ENCODE results near the gene GMPR2.

GMPR2 gene

GRCh38 chr14:24255438-24255837, 22.7 kb downstream of the GMPR2 start:
- Histone ChIP-seq H3K27me3 (ENCODE audit: insufficient read depth, low read length) (no peaks in the 10 kb centered on the region), H2AFZ (ENCODE audit: low read depth, low read length) (no peak overlapping the region), H3K4me1 (ENCODE audit: insufficient read depth, low read length) (no peaks in the 10 kb centered on the region), H3K9me3 (ENCODE audit: low read length) (no peaks in the 10 kb centered on the region), H3K36me3 (ENCODE audit: insufficient read depth, low read length) (no peaks in the 10 kb centered on the region), H3K4me3 (ENCODE audit: low read length) (no peak overlapping the region)

DNA sequence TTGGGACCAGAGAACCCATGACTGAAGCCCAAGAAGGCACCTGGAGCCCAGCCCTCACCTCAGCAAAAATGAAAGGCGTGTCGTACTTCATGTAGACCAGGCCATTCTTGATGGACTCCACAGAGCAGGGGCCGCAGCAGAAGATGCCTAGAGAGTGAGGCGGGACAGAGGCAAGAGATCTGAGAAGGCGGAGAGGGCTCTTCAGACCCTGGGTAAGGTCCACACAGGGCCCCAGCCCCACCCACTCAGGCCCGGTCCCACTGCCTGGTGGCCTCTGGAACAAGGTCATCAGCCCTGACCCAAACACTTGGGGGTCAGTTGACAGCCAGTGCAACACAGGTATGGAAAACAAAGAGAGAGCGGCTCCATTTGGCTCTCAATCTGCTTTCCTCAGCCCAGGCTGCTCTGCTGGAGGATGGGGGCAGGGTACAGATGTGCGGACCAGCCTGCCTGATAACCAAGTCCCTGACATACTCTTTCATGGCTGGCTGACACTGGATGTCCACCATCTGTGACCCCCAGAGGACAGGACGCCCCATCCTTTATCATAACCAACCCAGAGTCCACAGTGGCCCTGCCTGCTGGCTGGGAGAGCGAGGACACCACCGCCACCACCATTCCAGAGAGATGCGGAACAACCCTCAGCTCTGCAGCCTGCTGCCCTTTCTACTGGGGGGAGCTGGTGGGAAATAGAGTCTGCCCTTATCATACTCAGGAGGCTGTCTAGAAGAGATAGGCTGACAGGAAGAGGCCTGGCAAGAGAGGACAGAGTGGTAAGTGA, 23.4 kb downstream of the GMPR2 start:
- Histone ChIP-seq H3K9me3 (ENCODE audit: low read length) (no peaks in the 10 kb centered on the region), H3K4me1 (ENCODE audit: insufficient read depth, low read length) (no peaks in the 10 kb centered on the region), H2AFZ (ENCODE audit: low read depth, low read length) (no peak overlapping the region), H3K36me3 (ENCODE audit: insufficient read depth, low read length) (no peaks in the 10 kb centered on the region), H3K27me3 (ENCODE audit: insufficient read depth, low read length) (no peaks in the 10 kb centered on the region), H3K4me3 (ENCODE audit: low read length) (no peak overlapping the region)

- H3K27me3 ChIP-seq (ENCODE audit: insufficient read depth, low read length) = no peaks in the 10 kb centered on the region
- no peaks in the 10 kb centered on the region for H3K4me1 ChIP-seq (ENCODE audit: insufficient read depth, low read length)
- no peak overlapping the region for H3K4me3 ChIP-seq (ENCODE audit: low read length)
- no peaks in the 10 kb centered on the region for H3K9me3 ChIP-seq (ENCODE audit: low read length)
- H2AFZ ChIP-seq (ENCODE audit: low read depth, low read length) = no peak overlapping the region
- H3K36me3 ChIP-seq (ENCODE audit: insufficient read depth, low read length) = no peaks in the 10 kb centered on the region
These were observed 24.2 kb downstream of the GMPR2 start for GRCh38 chr14:24256960-24257359.

DNA sequence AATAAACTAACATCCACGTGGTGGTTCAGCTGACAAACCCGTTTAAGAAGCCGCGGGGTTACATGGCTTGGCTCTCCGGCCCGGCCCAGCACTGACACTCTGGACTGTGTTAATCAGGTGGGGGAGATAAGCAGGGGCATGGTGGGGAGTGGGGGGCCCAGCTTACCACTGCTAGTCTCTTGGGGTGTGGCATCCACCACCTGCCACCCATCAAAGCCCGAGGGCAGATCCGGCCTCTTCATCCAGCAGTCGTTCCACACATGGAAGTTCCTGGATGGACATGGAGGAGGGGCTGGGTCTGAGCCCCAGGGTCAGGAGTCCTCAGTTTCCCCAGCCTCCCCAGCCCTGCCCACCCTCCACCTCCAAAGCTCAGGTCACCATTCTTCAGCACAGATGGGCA, 25.4 kb downstream of the GMPR2 start:
- no peak overlapping the region for H3K4me3 ChIP-seq (ENCODE audit: low read length)
- no peaks in the 10 kb centered on the region for H3K9me3 ChIP-seq (ENCODE audit: low read length)

DNA sequence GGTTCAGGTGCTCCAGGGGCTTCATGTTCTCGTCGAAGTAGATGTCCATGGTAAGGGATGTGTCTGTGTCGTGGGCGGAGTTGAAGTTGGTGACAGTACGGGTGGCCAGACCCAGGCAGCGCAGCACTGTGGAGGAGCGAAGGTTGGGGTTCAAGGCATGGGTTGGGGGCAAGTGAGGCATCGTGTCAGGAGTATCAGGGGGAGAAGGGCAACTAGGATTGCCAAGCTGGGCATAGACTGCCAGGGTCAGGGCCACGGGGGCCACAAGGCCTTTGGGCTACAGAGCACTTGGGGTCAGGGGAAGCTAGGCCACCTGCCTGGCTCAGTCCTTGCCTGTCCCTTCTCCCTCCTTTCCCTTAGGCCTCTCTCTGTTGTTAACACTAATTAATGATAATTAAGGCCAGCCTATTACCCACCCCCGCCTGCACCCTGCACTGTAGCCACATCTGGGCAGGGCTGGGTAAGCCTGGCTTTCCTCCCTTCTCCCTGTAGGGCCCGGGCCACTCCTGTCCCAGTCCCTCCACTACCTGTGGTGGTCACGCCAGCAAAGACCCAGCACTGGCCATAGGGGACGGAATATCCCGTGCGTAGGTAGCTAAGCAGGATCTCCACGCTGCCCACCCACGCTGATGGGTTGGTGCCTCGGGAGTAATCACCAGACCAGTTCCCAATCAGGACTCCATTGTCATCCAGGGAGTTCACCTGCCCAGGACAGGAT, 26.0 kb downstream of the GMPR2 start:
- Histone ChIP-seq H2AFZ (ENCODE audit: low read depth, low read length) (no peak overlapping the region), H3K27me3 (ENCODE audit: insufficient read depth, low read length) (no peaks in the 10 kb centered on the region), H3K4me1 (ENCODE audit: insufficient read depth, low read length) (no peaks in the 10 kb centered on the region), H3K36me3 (ENCODE audit: insufficient read depth, low read length) (no peaks in the 10 kb centered on the region), H3K9me3 (ENCODE audit: low read length) (no peaks in the 10 kb centered on the region), H3K4me3 (ENCODE audit: low read length) (no peak overlapping the region)

More for the DNA sequence above, 25.4 kb downstream of the GMPR2 start:
- Histone ChIP-seq H3K27me3 (ENCODE audit: insufficient read depth, low read length) (no peaks in the 10 kb centered on the region), H3K36me3 (ENCODE audit: insufficient read depth, low read length) (no peaks in the 10 kb centered on the region), H2AFZ (ENCODE audit: low read depth, low read length) (no peak overlapping the region), H3K4me1 (ENCODE audit: insufficient read depth, low read length) (no peaks in the 10 kb centered on the region)

DNA sequence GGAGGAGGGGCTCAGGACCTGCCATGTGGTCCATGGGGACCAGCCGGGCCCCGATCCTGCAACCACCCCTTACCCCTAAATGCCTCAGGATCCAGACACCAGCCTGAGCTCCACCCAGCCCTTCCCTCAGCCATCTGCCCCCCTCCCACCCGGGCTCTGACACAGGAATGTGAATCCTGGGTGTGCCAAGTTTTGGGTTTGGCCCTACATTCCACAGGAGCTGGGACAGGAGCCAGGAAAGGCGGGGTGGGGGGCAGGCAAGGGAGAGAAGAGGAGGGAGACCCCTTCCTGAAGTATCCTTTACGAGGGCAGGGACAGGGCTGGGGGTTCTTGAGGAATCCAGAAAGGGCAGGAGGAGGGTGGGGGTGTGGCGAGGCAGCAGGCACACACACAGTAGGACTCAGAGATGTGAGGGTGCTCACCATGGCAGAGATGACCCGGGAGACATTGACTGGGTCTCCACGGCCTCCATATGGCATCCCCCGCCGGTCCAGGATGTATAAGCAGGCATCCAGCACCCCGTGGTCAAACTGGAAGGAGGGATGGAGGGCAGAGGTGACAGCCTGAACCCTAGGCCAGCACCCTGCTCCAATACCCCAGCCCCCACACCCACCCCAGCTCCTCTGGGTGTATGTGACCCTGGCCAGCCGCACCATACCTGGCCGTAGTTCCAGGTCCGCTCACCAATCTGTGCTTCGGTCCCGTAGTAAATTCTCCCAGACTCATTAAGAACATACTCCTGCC, 26.7 kb downstream of the GMPR2 start:
- no peak overlapping the region for H2AFZ ChIP-seq (ENCODE audit: low read depth, low read length)
- no peaks in the 10 kb centered on the region for H3K27me3 ChIP-seq (ENCODE audit: insufficient read depth, low read length)
- H3K4me1 ChIP-seq (ENCODE audit: insufficient read depth, low read length) = no peaks in the 10 kb centered on the region
- no peak overlapping the region for H3K4me3 ChIP-seq (ENCODE audit: low read length)
- no peaks in the 10 kb centered on the region for H3K9me3 ChIP-seq (ENCODE audit: low read length)
- H3K36me3 ChIP-seq (ENCODE audit: insufficient read depth, low read length) = no peaks in the 10 kb centered on the region

- Histone ChIP-seq H3K27me3 (ENCODE audit: insufficient read depth, low read length) (no peaks in the 10 kb centered on the region), H3K36me3 (ENCODE audit: insufficient read depth, low read length) (no peaks in the 10 kb centered on the region), H3K9me3 (ENCODE audit: low read length) (no peaks in the 10 kb centered on the region), H3K4me3 (ENCODE audit: low read length) (no peak overlapping the region), H3K4me1 (ENCODE audit: insufficient read depth, low read length) (no peaks in the 10 kb centered on the region), H2AFZ (ENCODE audit: low read depth, low read length) (no peak overlapping the region)
These were observed 27.5 kb downstream of the GMPR2 start for GRCh38 chr14:24260026-24260779.

- H3K4me1 ChIP-seq (ENCODE audit: insufficient read depth, low read length) = no peaks in the 10 kb centered on the region
- no peak overlapping the region for H3K4me3 ChIP-seq (ENCODE audit: low read length)
- no peaks in the 10 kb centered on the region for H3K27me3 ChIP-seq (ENCODE audit: insufficient read depth, low read length)
- H3K9me3 ChIP-seq (ENCODE audit: low read length) = no peaks in the 10 kb centered on the region
- no peaks in the 10 kb centered on the region for H3K36me3 ChIP-seq (ENCODE audit: insufficient read depth, low read length)
- H2AFZ ChIP-seq (ENCODE audit: low read depth, low read length) = no peak overlapping the region
These were observed 28.0 kb downstream of the GMPR2 start for GRCh38 chr14:24260780-24261157.

GRCh38 chr14:24261256-24261968, 28.7 kb downstream of the GMPR2 start:
- Histone ChIP-seq H3K36me3 (ENCODE audit: insufficient read depth, low read length) (peaks cover 3% of the 10 kb centered on the region), H3K4me3 (ENCODE audit: low read length) (no peak overlapping the region), H3K9me3 (ENCODE audit: low read length) (no peaks in the 10 kb centered on the region), H3K4me1 (ENCODE audit: insufficient read depth, low read length) (no peaks in the 10 kb centered on the region), H3K27me3 (ENCODE audit: insufficient read depth, low read length) (no peaks in the 10 kb centered on the region), H2AFZ (ENCODE audit: low read depth, low read length) (no peak overlapping the region)

- Histone ChIP-seq H3K27me3 (ENCODE audit: insufficient read depth, low read length) (no peaks in the 10 kb centered on the region), H3K36me3 (ENCODE audit: insufficient read depth, low read length) (peaks cover 7% of the 10 kb centered on the region), H3K4me3 (ENCODE audit: low read length) (no peak overlapping the region), H3K4me1 (ENCODE audit: insufficient read depth, low read length) (no peaks in the 10 kb centered on the region), H3K9me3 (ENCODE audit: low read length) (no peaks in the 10 kb centered on the region), H2AFZ (ENCODE audit: low read depth, low read length) (no peak overlapping the region)
These were observed 29.2 kb downstream of the GMPR2 start for GRCh38 chr14:24261969-24262327.

DNA sequence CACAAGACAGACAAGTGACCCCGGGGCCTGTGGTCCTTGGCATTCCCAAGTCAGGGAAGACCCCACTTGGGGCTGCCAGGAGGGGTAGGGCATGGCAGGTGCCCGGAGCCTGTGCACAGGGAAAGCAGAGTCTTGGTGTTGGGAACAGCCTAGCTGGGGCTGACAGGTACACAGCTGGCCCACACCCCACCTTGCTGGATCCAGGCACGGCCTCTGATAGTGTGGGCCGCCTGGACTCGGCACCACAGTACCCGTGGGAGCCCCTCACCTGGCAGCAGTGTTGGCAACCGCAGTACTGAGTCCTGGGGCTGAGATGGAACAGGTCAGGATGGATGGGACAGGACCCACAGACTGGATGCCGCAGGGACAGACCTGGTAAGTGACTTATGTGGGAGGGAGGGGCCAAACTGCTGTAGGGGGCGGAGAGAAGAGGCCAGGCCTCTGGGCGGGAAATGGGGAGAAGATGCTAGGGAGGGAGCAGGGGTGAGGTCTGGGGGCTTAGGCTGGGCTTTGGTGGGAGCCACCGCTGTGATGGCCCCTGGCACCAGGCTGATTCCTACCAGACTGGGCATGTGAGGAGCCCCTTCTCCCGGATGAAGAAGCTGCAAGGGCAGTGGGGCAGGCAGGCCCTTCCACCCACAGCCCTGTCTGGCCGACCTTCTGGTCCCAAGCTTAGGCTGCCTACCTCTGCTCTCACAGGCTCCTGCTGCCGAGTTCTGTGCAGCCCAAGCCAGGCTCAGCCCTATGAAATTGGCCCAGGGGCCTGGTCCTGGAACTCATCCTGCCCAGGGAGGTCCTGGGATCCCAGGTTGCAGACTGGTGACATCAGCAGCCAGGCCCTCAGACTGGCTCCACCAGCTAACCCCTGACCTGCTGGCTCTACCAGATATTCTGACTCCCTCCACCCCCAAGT, 30.3 kb downstream of the GMPR2 start, which contains the start of gene TGM1:
TSS of gene TGM1 (minus strand) at position 357 of the 913 bp plus-strand sequence. CDS start 825 bp downstream, outside the sequence.
- no peak within 1 kb of the TSS for H3K4me3 ChIP-seq (ENCODE audit: low read length)
- no peaks in the 10 kb centered on the region for H3K27me3 ChIP-seq (ENCODE audit: insufficient read depth, low read length)
- peaks cover 11% of the 10 kb centered on the region for H3K36me3 ChIP-seq (ENCODE audit: insufficient read depth, low read length)
- no peaks in the 10 kb centered on the region for H3K9me3 ChIP-seq (ENCODE audit: low read length)
- H2AFZ ChIP-seq (ENCODE audit: low read depth, low read length) = no peak within 1 kb of the TSS
- no peaks in the 10 kb centered on the region for H3K4me1 ChIP-seq (ENCODE audit: insufficient read depth, low read length)
